Cardiac fibroblast (primary cell): Measurements from ENCODE around the gene GPR179.
A peak's percentile ranks its signal among the peaks of the same experiment; 100 is the strongest.
"Not testable (repeated sequence)": the region's sequence is repeated elsewhere in the genome, so short reads cannot be mapped to it uniquely, and the experiment has no call there.

Source experiments
- DNase-seq, 2 donors: peaks; one replicate each; pipeline versions ENCODE4 v3.0.0 to v3.0.0-alpha.2; 2010; ENCODE audit warnings: low read depth in 2 of 2
- H3K4me3 ChIP-seq, 2 donors: replicated peaks in 1 of 2; 1 replicate in 1 of 2; 2 replicates in 1 of 2; pipeline ENCODE4 v1.5.1; 2011; ENCODE audit warnings: low read depth in 2 of 2, low read length in 2 of 2, mild to moderate bottlenecking in 2 of 2, moderate library complexity in 1 of 2
- CTCF ChIP-seq: IDR thresholded peaks from one replicate; pipeline ENCODE4 v1.5.1; 2011; ENCODE audit warnings: low read depth, mild to moderate bottlenecking, low read length, inconsistent platforms

Gene GPR179

DNA sequence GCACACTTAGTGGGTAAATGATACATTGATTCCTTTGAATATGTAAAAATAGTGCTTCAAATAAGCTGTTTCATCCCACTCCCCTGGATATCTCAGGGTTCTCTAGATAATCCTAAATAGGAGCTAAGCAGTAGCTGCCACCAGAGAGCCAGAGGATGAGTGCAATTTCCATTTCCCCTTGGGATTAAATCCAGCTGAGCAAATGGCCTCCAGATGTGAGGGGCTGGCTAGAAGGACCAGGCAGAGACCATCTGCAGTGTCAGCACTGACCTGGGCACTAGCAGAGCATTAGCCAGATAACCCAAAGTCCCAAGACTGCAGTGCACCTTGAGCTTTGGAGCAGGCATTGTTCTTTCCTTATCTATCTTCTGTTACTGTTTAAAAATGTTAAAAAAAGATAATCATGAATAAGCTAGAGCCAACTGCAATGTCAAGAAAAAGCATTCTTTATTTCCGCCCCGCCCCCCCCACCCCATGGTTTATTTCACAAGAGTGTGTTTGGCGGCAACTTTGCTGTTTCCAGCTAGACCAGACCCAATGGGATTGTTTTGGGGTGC lies 19.5 kb downstream of the GPR179 start:
- TF ChIP-seq CTCF = no peak
- no peak overlapping the region for H3K4me3 ChIP-seq
- no peak for DNase-seq

- H3K4me3 ChIP-seq = no peak overlapping the region
- no peak for DNase-seq
- TF ChIP-seq CTCF = no peak
These were observed 20.9 kb downstream of the GPR179 start for GRCh38 chr17:38322897-38323296.

DNA sequence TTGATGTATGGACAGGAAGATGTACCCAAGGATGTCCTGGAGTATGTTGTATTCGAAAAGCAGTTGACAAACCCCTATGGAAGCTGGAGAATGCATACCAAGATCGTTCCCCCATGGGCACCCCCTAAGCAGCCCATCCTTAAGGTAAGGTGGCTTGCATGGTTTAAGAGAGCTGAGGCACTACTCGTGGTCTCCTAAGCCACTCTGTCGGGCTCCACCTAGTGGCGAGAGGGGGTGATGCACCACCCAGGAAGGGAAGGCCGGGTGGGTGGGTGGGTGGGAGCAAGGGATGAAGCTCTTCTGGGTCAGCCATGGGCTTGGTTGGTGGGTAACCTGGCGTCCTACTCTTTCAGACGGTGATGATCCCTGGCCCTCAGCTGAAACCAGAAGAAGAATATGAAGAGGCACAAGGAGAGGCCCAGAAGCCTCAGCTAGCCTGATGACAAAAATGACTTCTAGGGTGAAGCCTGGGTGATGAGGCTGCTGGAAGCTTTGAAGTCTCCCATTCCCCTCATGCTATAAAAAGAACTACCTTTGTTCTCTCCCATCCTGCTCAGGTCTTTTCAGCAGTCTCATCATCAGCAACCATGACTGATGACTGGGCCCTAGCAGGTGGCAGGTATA lies 21.5 kb downstream of the GPR179 start:
- DNase-seq = peak; percentile 59 to 62
- no peak overlapping the region for H3K4me3 ChIP-seq
- TF ChIP-seq CTCF = peak; percentile 72

GRCh38 chr17:38320482-38320881 lies 23.3 kb downstream of the GPR179 start:
- no peak overlapping the region for H3K4me3 ChIP-seq
- no peak for DNase-seq
- TF ChIP-seq CTCF = no peak

DNA sequence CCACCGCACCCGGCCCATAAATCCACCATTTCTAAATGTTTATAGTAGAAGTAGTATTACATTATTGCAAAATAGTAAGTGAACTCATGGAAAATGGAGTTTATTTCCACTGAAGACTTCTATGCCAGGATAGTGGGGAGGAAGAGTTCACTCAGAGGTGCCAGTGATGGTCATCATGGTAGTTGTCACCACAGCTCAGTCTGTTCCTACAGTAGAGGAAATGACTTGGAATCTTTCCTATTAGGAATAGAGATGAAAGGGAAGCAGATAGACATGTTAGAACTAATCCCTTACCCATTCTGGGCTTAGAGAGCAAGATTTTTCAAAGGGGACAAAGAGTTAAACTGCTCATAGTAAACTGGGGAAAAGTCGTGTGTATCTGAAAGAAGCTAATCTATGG lies 26.7 kb downstream of the GPR179 start:
- no peak for DNase-seq

GRCh38 chr17:38315497-38315896 lies 28.3 kb downstream of the GPR179 start:
- no peak for DNase-seq
- no peak for TF ChIP-seq CTCF
- H3K4me3 ChIP-seq = no peak overlapping the region

More for the DNA sequence above, 26.7 kb downstream of the GPR179 start:
- H3K4me3 ChIP-seq = no peak overlapping the region
- no peak for TF ChIP-seq CTCF

GRCh38 chr17:38296834-38297517 lies 46.8 kb downstream of the GPR179 start, which contains the start of gene MRPL45:
TSS of gene MRPL45 (plus strand) at chr17:38297168. CDS start at chr17:38297184, 16 bp downstream.
- H3K4me3 ChIP-seq = peak within 1 kb of the TSS; percentile 56 to 61
- DNase-seq = peak; percentile 97 to 98

DNA sequence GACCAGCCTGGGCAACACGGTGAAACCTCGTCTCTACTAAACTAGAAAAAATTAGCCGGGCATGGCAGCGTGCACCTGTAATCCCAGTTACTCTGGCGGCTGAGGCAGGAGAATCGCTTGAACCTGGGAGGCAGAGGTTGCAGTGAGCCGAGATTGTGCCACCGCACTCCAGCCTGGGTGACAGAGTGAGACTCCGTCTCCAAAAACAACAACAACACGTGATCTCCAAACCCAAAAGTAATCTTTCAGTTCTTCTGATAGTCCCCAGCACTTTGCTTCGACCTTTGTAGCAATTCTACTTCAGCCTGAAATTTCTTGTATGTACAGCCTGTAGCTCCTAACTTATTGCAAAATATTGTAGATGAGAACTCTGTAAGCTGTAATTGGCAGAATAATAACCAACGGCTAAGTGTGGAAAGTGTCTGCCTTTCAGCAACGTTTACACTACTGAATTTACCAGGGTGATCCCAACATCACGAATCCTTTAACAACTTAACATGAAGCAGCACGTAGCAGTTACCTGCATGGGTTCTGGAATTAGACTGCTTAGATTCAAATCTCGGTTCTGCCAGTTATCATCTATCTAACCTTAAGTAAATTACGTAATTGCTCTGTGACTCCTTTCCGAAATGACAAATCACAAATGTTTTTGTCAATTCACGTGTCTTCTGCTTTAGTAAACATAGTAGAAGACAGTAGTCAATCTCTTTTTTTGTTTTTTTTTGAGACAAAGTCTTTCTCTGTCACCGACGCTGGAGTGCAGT lies 48.0 kb downstream of the GPR179 start:
- not testable (repeated sequence) for H3K4me3 ChIP-seq
- peak in 1 of 2 donors; percentile 10 for DNase-seq

GRCh38 chr17:38289760-38290159 lies 54.0 kb downstream of the GPR179 start:
- DNase-seq, H3K4me3 ChIP-seq: not testable (repeated sequence)
